ENCODE measurements around the gene ARHGAP23. TPM values are rescaled to one million over a fixed set of nuclear protein-coding genes. Genes with fewer than 3 reads are reported as not detected.

The ARHGAP23 gene
- total RNA-seq, 1 donor from 2014 or later: 154 TPM

DNA sequence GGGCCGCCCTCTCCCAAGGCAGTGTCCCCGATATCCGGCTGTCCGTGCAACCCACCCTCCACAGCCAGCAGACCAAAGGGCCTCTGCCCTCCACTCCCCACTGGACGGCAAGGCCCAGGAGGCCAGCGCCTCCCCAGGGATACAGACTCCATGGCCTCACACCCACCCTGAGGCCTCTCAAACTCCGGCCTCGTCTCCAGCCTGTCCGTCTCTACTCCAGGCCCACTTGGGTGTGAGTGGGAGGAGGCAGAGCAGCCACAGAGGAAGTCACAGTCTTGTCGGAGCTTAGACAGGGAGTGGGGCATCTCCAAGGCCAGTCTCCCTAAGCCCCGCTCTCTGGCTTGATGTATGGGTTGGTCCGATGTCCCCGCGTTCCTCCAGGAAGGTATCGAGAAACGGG, 104.2 kb downstream of the ARHGAP23 start:
- intact Hi-C loops (cut with DNase I): no loop called here
- ATAC-seq (no peak), DNase-seq (ENCODE audit: low spot score) (no peak)

DNA sequence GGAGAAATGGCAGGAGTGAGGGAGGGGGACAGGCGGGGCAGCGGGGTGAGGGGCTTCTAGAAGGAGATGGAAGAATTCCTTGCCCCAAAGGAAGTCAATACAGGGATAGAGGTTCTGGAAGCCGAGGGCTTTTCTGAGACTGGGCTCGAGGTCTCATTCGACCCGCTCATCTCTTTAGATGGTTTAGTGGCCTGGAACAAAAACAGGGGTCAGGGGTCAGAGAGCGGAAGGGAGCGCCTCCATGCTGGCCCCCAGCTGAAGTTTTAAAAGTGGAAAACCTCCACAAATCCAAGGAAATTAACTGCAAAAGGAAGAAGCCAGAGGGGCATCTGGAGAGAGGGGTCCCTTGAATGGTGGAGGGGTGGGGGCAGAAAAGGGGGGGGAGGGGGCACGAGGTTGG, 105.0 kb downstream of the ARHGAP23 start:
- DNase-seq (ENCODE audit: low spot score): no peak
- intact Hi-C loops (cut with DNase I): no loop called here
- ATAC-seq: no peak

DNA sequence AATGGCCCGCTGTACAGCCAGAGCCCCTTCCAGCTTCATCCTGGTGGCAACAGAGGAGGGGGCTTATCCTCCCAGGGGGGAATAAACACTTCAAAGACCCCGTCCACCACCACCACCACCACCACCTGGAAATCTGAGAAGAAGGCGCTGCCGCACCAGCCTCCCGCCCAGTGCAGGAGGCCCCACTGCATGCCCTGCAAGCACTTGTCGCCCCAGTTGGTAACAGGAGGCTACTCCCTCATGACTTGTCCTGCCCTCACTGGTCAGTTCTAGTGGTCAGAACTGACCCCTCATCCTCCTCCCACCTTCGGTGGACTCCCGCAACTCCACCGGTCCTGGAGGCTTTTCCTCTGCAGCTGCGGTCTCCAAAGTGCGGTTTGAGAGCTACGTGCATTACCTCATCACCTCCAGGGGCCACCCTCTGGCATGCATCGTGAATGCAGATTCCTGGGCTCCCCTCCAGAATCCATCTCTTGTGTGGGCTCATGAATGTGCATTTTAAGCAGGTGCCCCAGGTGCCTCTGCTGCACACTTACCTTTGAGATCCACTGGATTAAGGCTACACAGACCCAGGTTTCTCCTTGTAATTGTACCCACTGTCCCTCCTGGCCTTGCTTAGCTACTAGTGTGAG, 105.7 kb downstream of the ARHGAP23 start:
- no peak for DNase-seq (ENCODE audit: low spot score)
- intact Hi-C loops (cut with DNase I): no loop called here
- ATAC-seq: peak; percentile 24

DNA sequence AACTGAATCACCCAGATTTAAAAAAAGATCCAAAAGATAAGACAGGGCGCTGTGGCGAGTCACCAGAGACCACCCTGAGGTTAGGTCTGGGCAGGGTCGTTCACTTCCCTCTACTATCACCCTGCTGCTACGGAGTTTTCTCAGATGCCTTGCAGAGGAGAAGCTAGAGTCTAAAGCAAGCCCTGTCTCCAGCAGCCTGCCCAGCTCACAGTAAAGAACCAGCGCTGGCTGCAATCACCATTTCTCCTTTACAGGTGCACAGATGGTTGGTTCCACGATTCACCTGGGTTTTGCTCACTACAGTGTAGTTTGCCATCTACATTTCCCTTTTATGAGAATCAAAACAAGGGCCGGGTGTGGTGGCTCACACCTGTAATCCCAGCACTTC, 106.2 kb downstream of the ARHGAP23 start:
- DNase-seq (ENCODE audit: low spot score): no peak
- no peak for ATAC-seq
- intact Hi-C loops (cut with DNase I): no loop called here

DNA sequence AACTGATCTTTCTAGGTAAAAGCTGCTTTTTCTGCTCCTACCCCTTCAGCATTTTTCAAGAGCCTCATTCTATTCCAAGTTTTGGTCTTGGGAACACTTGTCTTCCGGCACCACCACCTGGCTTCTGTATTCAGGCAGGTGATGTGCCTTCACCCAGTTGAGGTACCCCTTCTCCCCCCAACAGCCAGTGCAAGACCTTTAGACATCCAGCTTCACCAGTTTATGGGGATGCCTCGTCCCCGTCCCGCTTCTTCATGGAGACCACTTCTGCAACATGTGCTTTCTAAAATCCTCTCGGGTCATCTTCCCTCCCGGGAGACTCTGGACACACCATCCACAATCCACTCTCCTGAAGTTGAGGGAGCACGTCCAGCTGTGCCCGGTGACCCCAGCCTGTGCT, 107.6 kb downstream of the ARHGAP23 start:
- DNase-seq (ENCODE audit: low spot score): no peak
- intact Hi-C loops (cut with DNase I): no loop called here
- no peak for ATAC-seq

DNA sequence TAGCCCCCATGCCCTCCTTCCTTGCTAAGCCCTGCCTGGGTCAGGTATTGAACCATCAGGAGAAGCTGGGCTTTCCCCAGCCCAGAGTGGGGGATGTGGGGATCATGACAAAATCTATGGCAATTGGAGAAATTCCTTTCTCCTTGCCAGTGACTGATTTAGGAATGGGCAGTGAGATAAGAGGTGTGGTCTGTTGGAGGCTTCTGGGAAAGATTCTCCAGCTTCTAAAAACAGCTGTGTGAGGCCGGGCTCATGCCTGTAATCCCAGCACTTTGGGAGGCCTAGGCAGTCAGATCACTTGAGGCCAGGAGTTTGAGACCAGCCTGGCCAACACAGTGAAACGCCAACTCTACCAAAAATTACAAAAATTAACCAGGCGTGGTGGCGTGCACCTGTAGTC, 108.4 kb downstream of the ARHGAP23 start:
- DNase-seq (ENCODE audit: low spot score) (no peak), ATAC-seq (no peak)
- intact Hi-C loops (cut with DNase I): no loop called here

DNA sequence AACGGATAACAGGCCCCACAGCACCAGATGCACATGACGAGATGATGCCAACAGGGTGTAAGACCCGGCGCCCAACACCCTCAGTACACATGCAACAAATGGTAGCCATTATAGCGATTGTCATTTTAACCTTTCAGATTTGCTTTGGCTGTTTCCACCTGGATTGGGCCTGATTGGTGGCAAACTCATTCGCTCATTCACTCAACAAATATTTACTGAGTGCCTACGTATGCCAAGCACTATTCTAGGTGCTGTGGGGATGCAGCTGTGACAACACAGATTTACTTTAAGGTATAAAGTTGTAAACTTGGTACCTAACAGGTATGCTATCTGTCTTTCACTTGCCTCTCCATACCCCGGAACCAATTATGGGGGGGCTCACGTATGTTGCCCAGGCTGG, 110.6 kb downstream of the ARHGAP23 start:
- DNase-seq (ENCODE audit: low spot score) (no peak), ATAC-seq (no peak)
- intact Hi-C loops (cut with DNase I): no loop called here

DNA sequence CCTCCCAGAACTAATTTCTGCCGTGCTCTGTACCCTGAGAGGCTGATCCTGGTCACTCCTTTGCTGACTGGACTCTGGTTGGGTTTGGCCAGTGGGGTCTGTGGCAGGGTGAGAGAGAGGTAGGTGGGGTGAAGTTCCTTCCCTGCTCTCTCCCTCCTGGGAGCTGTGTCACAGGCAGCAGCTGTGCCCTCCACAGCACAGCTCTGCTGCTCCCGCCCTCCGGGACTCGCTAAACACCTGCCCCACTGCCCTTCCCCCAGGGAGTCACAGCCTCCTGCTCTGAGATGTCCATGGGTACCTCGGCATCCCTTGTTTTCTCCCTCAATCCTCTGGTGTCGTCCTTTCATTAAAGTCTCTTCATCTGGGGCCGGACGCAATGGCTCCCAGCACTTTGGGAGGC, 111.1 kb downstream of the ARHGAP23 start:
- intact Hi-C loops (cut with DNase I): no loop called here
- ATAC-seq (no peak), DNase-seq (ENCODE audit: low spot score) (no peak)

DNA sequence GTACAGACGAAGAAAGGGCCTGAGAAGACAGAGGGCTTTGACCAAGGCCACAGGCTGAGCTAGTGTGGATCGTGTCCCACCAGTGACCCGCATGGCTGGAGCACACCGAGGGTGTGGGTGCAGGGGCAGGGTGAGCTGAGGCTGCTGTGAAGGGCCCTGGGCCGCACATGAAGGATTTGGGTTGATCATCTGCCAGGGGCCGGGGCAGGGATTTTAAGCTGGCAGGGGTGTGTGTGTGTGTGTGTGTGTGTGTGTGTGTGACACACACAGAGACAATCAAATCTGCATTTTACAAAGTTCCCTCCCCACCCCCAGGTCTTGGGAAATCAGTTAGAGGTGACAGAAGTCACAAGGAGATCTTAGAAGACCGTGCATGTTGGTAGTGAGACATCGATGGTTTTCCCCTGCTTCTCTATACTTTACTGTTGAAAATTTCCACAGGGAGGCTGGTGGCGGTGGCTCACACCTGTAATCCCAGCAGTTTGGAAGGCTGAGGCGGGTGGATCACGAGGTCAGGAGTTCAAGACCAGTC, 112.3 kb downstream of the ARHGAP23 start:
- intact Hi-C loops (cut with DNase I): no loop called here
- ATAC-seq (no peak), DNase-seq (ENCODE audit: low spot score) (no peak)

DNA sequence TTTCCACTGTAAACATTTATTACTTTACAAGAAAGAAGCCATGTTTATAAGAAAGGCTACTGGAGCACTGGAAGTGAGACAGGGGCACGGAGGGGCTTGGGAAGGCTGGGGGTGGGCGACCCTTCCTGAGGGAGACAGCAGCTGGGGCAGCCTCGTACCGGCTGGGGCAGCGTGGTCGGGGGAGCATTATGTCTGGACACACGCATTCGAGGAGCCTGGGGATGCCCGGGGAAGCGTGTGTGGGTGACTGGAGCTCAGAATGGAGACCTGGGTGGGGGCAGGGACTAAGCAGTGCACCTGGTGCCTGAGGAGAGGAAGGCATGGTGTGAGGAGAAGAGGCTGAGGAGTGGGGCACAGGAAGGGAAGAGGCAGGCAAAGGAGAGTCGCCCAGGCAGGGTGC, 113.0 kb downstream of the ARHGAP23 start:
- ATAC-seq (no peak), DNase-seq (ENCODE audit: low spot score) (no peak)
- intact Hi-C loops (cut with DNase I): no loop called here

DNA sequence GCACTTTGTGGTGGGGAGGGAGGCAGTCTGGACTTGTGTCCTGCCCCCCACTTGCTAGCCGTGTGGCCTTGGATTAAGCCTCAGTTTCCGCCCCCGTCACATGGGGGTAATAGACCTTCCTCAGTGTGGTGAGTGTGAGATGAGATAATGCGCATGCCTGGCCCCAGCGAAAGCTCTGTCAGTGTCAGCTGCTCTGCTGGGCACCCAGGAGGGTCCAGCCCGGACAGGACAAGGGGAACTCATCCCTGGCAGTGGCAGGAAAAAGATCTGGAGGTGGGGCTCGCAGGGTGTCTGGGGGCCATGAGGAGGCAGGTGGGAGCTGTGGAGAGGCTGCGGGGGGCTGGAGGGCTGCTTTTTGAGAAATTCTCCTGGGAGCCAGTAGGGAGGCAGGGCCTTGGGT, 114.0 kb downstream of the ARHGAP23 start:
- DNase-seq (ENCODE audit: low spot score) (no peak), ATAC-seq (no peak)
- intact Hi-C loops (cut with DNase I): no loop called here

DNA sequence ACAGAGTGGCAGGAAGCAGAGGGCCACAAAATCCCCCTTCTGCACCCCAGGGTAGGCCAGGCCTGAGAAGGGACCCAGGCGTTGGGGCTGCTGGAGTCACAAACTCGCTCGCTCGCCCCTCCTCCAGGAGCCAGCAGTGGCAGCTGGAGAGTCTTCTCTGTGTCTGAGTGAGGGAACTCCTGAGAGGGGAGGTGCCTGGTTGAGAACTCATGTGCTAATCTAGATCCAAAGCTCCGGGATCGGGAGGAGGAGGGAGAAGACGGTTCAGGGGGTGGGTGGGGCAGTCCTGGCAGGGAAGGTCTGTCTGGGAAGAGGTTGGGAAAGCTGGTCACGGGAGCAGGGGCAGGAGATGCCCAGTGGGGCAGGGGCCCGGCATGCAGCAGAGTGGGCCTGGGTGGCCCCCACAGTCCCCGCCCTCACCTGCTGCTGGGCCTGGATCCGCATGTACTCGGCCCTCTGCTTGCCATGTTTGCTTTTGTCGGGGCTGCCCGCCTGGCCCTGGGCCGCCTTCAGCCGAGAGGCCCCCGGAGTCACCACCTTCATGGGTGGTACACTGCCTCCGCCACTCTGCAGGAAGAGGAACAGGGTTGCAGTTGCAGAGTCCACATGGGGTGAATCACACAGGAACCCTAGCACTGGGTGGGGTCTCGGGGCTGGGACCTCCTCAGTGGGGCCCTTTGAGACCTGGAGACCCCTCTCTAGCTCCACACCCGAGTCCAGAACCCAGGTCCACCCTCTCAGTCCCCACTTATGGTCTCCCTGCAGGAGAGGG, 115.3 kb downstream of the ARHGAP23 start:
- DNase-seq (ENCODE audit: low spot score): no peak
- peak; percentile 26 for ATAC-seq
- intact Hi-C loops (cut with DNase I): no loop called here

DNA sequence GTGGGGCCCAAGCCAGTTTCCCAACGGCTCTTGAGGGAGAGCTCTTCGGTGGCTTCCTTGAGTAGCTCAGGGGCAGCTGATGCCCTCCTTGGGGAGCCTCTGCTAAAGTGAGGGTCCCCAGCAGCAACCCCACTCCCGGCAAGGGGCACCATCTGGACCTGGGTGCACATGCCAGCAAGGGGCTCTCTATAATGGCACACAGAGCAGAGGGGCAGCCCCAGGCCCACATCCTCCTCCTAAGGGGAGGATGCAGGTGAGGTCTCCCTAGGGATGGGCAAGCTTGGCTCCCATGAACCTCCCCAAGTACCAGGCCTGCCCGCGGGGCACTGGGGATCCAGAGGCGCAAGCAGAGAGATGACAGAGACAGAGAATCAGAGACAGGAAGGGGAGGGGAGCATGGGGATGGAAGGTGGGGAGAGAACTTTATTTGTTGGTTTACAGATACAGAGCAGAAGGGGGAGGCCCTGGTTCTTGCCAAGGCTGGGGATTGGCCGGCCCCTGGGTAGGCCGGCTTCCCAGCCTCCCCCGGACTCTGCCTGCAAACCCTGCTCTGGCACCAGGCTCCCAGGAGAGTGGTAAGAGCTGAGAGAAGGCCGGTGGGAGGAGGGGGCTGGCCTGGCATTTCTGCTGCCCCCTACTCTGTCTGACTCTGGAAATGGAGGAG, 116.0 kb downstream of the ARHGAP23 start:
- DNase-seq (ENCODE audit: low spot score) (no peak), ATAC-seq (no peak)
- intact Hi-C loops (cut with DNase I): no loop called here

DNA sequence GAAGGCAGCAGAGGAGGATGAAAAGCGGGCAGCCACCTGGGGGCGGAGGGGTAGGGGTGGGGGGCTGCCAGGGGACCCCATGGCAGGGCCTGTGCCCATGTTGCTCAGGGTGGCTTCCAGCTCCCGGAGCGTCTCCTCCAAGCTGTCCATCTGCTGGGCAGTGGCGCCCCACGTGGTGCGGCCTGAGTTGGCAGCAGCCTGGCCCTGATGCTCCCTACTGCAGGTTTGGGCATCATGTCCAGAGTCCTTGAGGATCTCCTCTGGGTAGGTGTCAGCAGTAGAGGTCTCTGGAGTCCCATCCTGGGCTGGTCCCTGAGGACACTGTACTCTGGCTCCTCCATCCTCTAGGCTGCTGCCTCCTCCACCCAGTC, 116.6 kb downstream of the ARHGAP23 start:
- intact Hi-C loops (cut with DNase I): no loop called here
- no peak for ATAC-seq
- DNase-seq (ENCODE audit: low spot score): no peak

DNA sequence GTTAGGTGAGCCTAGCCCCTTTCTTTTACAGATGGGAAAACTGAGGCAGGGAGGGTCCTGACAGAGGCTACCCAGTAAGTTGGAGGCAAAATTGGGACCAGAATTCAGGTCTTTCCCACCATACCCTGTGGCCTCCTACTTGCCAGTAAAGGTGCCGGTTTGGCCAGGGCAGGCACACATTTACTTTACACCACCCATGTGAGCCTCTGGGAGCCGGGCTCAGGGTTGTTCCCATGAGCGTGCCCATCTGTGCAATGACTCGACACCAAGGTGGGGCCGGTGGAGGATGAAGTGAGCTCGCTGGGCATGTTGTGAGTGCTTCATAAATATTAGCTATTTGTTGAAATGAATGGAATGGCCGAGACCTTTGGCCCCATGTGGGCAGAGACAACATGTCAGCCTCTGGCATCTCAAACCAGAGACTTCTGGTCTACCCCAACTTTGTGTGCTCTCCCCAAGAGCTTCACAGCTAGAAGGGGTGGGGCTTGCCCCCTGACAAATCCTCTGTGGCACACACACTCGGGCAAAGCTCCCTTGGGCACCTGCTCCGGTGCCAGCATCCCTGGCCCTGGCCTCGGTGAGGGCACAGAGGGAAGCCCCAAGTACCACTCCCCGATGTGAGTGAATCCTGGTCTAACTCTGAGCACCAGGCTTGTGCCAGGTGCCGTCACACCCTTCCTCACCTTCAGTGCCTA, 117.4 kb downstream of the ARHGAP23 start:
- no peak for DNase-seq (ENCODE audit: low spot score)
- intact Hi-C loops (cut with DNase I): no loop called here
- no peak for ATAC-seq

DNA sequence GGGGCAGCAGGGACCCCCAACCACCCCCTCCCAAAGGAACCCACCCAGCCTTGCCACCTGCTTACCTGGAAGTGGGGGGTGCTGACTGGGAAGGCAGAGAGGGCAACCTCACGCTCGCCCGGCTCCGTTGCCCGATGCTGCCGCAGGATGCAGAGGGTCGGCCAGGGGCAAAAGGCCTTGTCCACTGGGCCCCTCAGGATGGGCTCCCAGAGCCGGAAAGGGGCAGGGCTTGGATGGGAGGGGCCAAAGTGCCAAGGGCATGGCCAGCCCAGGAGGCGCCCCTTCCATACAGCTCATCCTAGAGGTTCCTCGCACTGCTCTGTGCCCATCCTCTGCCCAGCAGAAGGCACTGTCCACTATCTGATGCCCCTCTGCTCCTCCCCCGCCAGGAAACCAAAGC, 118.1 kb downstream of the ARHGAP23 start:
- no peak for ATAC-seq
- no peak for DNase-seq (ENCODE audit: low spot score)
- intact Hi-C loops (cut with DNase I): no loop called here

DNA sequence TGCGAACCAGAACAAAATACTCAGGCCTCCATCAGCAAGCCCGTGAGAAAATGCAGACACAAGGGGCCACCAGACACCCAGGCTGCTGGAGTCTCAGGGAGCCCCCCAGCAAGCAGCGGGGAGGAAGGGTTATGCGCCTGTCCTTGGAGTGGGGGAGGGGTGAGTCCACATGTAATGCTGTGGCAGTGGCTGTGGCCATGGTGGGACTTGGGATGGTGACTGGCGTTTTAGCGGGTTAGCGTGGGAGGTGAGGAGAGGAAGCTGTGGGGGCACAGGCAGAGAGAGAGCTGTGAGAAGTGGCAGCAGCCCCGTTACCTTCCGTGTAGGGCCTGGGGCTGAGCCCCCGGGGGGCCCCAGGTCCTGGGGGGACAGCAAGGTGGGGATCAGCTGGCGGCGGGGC, 119.2 kb downstream of the ARHGAP23 start:
- intact Hi-C loops (cut with DNase I): no loop called here
- no peak for ATAC-seq
- no peak for DNase-seq (ENCODE audit: low spot score)

DNA sequence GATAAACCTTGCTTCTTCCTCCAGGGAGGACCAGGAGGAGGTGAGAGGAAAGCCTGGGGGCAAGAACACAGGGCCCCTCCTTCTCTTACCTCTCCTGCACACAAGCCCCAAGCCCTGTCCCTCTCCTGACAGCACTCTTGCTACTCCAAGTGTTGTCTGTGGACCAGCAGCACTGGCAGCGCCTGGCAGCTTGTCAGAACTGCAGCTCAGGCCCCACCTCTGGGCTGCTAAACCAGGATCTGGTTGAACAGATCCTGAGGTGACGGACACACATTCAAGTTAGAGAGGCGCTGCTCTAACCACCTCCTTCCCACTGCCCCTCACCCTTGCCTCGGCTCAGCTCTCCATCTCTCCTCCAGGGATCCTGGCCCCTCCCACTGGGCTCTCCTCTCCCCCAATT, 121.0 kb downstream of the ARHGAP23 start:
- DNase-seq (ENCODE audit: low spot score): no peak
- ATAC-seq: no peak
- intact Hi-C loops (cut with DNase I): no loop called here

DNA sequence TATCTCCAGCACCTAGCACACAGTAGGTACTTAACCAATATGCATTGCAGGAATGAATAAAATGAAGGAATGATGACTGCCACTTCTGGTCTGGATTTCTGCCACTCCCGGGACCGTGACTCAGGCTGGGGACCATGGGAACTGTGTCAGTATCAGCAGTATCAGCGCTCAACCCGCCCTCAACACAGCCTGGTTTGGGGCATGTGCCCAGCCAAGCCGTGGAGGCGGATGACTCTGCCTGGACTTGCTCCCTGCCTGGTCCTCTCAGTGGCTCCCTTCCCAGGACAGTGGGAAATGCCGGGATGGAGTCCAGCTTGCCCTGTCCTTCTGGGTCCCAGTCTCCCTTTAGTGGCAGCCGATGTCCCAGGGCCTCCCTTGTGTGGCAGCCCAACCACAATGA, 122.4 kb downstream of the ARHGAP23 start:
- intact Hi-C loops (cut with DNase I): no loop called here
- ATAC-seq: no peak
- DNase-seq (ENCODE audit: low spot score): no peak

DNA sequence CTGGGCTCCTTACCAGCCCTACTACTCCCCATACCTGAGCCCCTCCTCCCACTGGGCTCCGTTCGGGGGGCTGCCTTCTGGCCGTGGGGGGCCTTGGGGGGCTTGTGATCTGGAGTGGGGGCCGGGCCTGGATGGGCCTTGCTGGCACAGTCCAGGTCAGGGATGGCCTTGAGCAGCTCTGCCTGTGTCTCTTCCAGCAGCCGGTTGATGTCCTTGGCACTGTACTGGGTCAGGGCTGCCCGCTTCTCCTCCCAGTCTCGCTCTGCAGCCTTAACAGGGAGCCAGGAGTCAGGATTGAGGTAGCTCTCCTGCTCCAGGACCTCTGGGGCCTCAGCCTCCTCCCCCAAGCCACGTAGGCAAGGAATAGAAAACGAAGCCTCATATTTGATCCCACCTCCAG, 122.9 kb downstream of the ARHGAP23 start:
- DNase-seq (ENCODE audit: low spot score) (no peak), ATAC-seq (no peak)
- intact Hi-C loops (cut with DNase I): no loop called here
